Caco-2 (cell line): Measurements from ENCODE around the gene TIGD2. TPM values are rescaled to one million over a fixed set of nuclear protein-coding genes. Genes with fewer than 3 reads are reported as not detected.

ENCODE experiments used
- BruUV-seq: library from RNA; stranded (reverse); fragments of 400-500 nt; replicated peaks from 2 replicates; lab custom pipeline; 2021; lab: Mats Ljungman, UMichigan
- CTCF ChIA-PET: fragments of 300-600 bp; sonication (Branson Sonifier 250); formaldehyde crosslinking; loops from one replicate; lab custom pipeline; 2022; ENCODE audit warnings: antibody characterized with exemption; lab: Charles Lee
- POLR2A ChIA-PET: fragments of 300-600 bp; sonication (Branson Sonifier 250); formaldehyde crosslinking; loops from one replicate; lab custom pipeline; 2022; ENCODE audit warnings: antibody characterized with exemption; lab: Charles Lee
- DNase-seq, 2 experiments: peaks; one replicate each; pipeline versions ENCODE4 v3.0.0 to v3.0.0-alpha.2; 2020 to 2022
- H3K27me3 ChIP-seq: replicated peaks from 2 replicates; pipeline ENCODE4 v1.6.0; 2011; ENCODE audit warnings: low read length; ENCODE audit not compliant: control insufficient read depth, insufficient read depth
- H3K36me3 ChIP-seq: 2 replicates; pipeline ENCODE4 v1.5.1; 2011; ENCODE audit warnings: low read length; ENCODE audit not compliant: control insufficient read depth, insufficient read depth
- H3K4me1 ChIP-seq: fragments of 250-450 bp; sonication (Bioruptor Pico); 2 replicates; pipeline ENCODE4 v1.5.1; 2020; ENCODE audit warnings: mild to moderate bottlenecking
- H3K4me3 ChIP-seq: 2 replicates; pipeline ENCODE4 v1.5.1; 2011; ENCODE audit warnings: low read depth, mild to moderate bottlenecking, control low read depth, low read length
- H3K9me3 ChIP-seq: fragments of 250-450 bp; sonication (Bioruptor Pico); 2 replicates; pipeline ENCODE4 v1.5.1; 2020; ENCODE audit warnings: mild to moderate bottlenecking, moderate library complexity
- H3K27ac Mint-ChIP-seq: one replicate; pipeline ENCODE4 v1.8.0; 2022; ENCODE audit warnings: mixed read lengths; ENCODE audit not compliant: unreplicated experiment
- H3K27me3 Mint-ChIP-seq: one replicate; pipeline ENCODE4 v1.8.0; 2022; ENCODE audit warnings: mixed read lengths; ENCODE audit not compliant: insufficient read depth, unreplicated experiment
- H3K36me3 Mint-ChIP-seq: one replicate; pipeline ENCODE4 v1.8.0; 2022; ENCODE audit warnings: mild to moderate bottlenecking, mixed read lengths; ENCODE audit not compliant: insufficient read depth, unreplicated experiment
- H3K4me1 Mint-ChIP-seq: one replicate; pipeline ENCODE4 v1.8.0; 2022; ENCODE audit warnings: low read depth, mixed read lengths; ENCODE audit not compliant: unreplicated experiment
- H3K4me3 Mint-ChIP-seq: one replicate; pipeline ENCODE4 v1.8.0; 2022; ENCODE audit warnings: mild to moderate bottlenecking, moderate library complexity, mixed read lengths; ENCODE audit not compliant: unreplicated experiment
- H3K9me3 Mint-ChIP-seq: one replicate; pipeline ENCODE4 v1.8.0; 2022; ENCODE audit warnings: mixed read lengths; ENCODE audit not compliant: unreplicated experiment
- intact Hi-C: fragments of 100-400 bp; cut with micrococcal nuclease; formaldehyde crosslinking; loops from one replicate; pipeline ENCODE4 v1.10.0; 2022; ENCODE audit not compliant: unreplicated experiment
- total RNA-seq: library from RNA; stranded (reverse); gene quantifications from 2 replicates; pipeline ENCODE4 v1.2.3, GENCODE V29; 2022
- TF ChIP-seq, protein P1 (sequence below), 2 experiments: fragments of 200-600 bp in 1 of 2; IDR thresholded peaks; 1 replicate in 1 of 2; 2 replicates in 1 of 2; pipeline versions ENCODE4 v1.5.1 to v1.8.0; 2011 to 2022; ENCODE audit warnings: antibody characterized with exemption in 1 of 2, control low read depth in 1 of 2, inconsistent platforms in 1 of 2, low read depth in 1 of 2, low read length in 1 of 2, mild to moderate bottlenecking in 1 of 2, moderate library complexity in 1 of 2; ENCODE audit not compliant: insufficient read depth in 1 of 2, severe bottlenecking in 1 of 2, unreplicated experiment in 1 of 2

Gene TIGD2
- total RNA-seq, 1 experiment from 2014 or later = 25.4 TPM

- no peak overlapping the region for H3K4me3 ChIP-seq
- ChIA-PET POLR2A (no interaction called here), CTCF (no interaction called here)
- no peaks in the 10 kb centered on the region for H3K4me1 ChIP-seq
- Mint-ChIP-seq H3K4me1 (no peaks in the 10 kb centered on the region), H3K9me3 (no peaks in the 10 kb centered on the region), H3K27ac (no peak overlapping the region), H3K27me3 (no peaks in the 10 kb centered on the region), H3K4me3 (no peak overlapping the region), H3K36me3 (no peaks in the 10 kb centered on the region)
- BruUV-seq = no TSS peak
- no peaks in the 10 kb centered on the region for H3K36me3 ChIP-seq
- H3K9me3 ChIP-seq = no peaks in the 10 kb centered on the region
- TF ChIP-seq, protein P1, sequence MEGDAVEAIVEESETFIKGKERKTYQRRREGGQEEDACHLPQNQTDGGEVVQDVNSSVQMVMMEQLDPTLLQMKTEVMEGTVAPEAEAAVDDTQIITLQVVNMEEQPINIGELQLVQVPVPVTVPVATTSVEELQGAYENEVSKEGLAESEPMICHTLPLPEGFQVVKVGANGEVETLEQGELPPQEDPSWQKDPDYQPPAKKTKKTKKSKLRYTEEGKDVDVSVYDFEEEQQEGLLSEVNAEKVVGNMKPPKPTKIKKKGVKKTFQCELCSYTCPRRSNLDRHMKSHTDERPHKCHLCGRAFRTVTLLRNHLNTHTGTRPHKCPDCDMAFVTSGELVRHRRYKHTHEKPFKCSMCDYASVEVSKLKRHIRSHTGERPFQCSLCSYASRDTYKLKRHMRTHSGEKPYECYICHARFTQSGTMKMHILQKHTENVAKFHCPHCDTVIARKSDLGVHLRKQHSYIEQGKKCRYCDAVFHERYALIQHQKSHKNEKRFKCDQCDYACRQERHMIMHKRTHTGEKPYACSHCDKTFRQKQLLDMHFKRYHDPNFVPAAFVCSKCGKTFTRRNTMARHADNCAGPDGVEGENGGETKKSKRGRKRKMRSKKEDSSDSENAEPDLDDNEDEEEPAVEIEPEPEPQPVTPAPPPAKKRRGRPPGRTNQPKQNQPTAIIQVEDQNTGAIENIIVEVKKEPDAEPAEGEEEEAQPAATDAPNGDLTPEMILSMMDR (IDR thresholded peaks at IDR 0.05; ENCODE audit: insufficient read depth in 1 of 2, low read depth in 1 of 2, low read length in 1 of 2, severe bottlenecking in 1 of 2, unreplicated experiment in 1 of 2) = no peak
- DNase-seq = no peak
- intact Hi-C loops = no loop called here
- no peaks in the 10 kb centered on the region for H3K27me3 ChIP-seq
Observed at GRCh38 chr4:89071311-89071710, 40.0 kb upstream of the TIGD2 start.

DNA sequence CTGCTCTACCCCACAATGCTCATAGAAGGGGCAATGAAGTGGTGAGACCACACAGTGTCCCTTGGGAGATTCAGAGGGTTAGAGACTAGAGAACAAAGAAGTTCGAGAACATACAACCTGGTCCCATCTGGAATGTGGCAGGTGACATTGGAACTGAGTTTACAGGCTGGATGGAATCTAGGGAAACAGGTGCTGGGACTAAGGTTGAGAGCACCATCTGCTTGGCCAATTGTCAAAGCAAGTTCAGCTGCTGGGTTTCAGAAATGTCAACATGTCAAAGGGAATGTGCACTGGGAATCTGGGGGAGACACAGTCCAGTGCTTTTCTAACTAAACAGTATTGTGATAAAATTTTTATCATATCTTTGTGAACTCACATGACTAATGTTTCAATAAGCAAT lies 38.4 kb upstream of the TIGD2 start:
- Histone ChIP-seq H3K4me1 (no peaks in the 10 kb centered on the region), H3K4me3 (no peak overlapping the region), H3K27me3 (no peaks in the 10 kb centered on the region), H3K9me3 (no peaks in the 10 kb centered on the region), H3K36me3 (no peaks in the 10 kb centered on the region)
- Mint-ChIP-seq H3K27me3 (no peaks in the 10 kb centered on the region), H3K36me3 (no peaks in the 10 kb centered on the region), H3K27ac (no peak overlapping the region), H3K4me1 (no peaks in the 10 kb centered on the region), H3K9me3 (no peaks in the 10 kb centered on the region), H3K4me3 (no peak overlapping the region)
- DNase-seq = no peak
- CTCF ChIA-PET = no interaction called here
- BruUV-seq = no TSS peak
- intact Hi-C loops = no loop called here
- POLR2A ChIA-PET = no interaction called here
- TF ChIP-seq, protein P1 (IDR thresholded peaks at IDR 0.05; ENCODE audit: insufficient read depth in 1 of 2, low read depth in 1 of 2, low read length in 1 of 2, severe bottlenecking in 1 of 2, unreplicated experiment in 1 of 2) = no peak

DNA sequence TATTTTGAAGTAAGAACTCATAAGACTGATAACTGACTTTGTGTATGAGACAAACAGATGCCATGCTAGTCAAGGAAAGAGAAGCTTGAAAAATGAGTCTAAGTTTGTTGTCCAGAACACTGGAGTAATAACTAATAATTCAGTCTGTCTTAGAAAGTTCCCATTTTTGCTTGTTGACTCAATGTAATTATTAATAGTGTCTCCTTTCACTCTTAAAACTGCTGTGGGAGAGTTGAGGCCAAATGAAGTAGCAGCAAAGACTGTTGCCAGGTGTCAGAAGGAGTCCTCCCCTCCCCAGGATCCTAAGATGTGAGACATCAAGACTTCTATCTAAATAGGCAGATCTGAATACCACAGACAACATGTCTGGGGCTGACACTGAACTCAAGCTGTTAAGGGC lies 33.6 kb upstream of the TIGD2 start:
- no peak for DNase-seq
- no peaks in the 10 kb centered on the region for H3K36me3 ChIP-seq
- no TSS peak for BruUV-seq
- TF ChIP-seq, protein P1 (IDR thresholded peaks at IDR 0.05; ENCODE audit: insufficient read depth in 1 of 2, low read depth in 1 of 2, low read length in 1 of 2, severe bottlenecking in 1 of 2, unreplicated experiment in 1 of 2) = no peak
- intact Hi-C loops = no loop called here
- no peaks in the 10 kb centered on the region for H3K4me1 Mint-ChIP-seq
- peaks cover 5% of the 10 kb centered on the region for H3K36me3 Mint-ChIP-seq
- ChIA-PET CTCF (no interaction called here), POLR2A (no interaction called here)
- H3K9me3 Mint-ChIP-seq = no peaks in the 10 kb centered on the region
- no peaks in the 10 kb centered on the region for H3K27me3 Mint-ChIP-seq
- no peaks in the 10 kb centered on the region for H3K4me1 ChIP-seq
- no peaks in the 10 kb centered on the region for H3K27me3 ChIP-seq
- H3K4me3 ChIP-seq = no peak overlapping the region
- no peak overlapping the region for H3K27ac Mint-ChIP-seq
- H3K9me3 ChIP-seq = no peaks in the 10 kb centered on the region
- no peak overlapping the region for H3K4me3 Mint-ChIP-seq
